GM08714 (cell line): ENCODE results near the gene CRMP1.

Experiments
- H3K4me3 ChIP-seq: fragments of 200-500 bp; sonication (Bioruptor generic); 2 replicates; pipeline ENCODE4 v1.5.1; 2014; ENCODE audit warnings: mild to moderate bottlenecking, low read length, inconsistent platforms
- ZNF274 ChIP-seq: IDR thresholded peaks from 2 replicates; pipeline ENCODE4 v1.6.1; 2012; ENCODE audit warnings: mild to moderate bottlenecking, low read depth, low read length

CRMP1 gene

GRCh38 chr4:5784021-5784420 lies 108.9 kb downstream of the CRMP1 start:
- no peak for TF ChIP-seq ZNF274

DNA sequence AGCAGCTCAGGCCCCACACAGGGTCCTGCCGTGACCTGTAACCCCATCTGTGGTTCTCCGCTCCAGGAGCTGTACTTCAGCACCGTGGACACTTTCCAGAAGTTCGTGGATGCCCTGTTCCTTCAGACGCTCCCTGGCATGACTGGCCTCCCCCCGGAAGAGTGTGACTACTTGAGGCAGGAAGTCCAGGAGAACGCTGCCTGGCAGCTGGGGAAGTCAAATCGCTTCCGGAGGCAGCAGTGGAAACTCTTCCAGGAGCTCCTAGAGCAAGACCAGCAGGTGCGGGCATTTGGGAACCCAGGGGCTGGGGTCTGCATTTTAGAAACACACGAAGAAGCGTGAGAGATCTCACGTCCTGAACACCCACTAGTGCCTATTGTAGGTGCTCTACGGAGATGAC lies 109.4 kb downstream of the CRMP1 start:
- TF ChIP-seq ZNF274: no peak
- H3K4me3 ChIP-seq: no peak overlapping the region

More at GRCh38 chr4:5784021-5784420, 108.9 kb downstream of the CRMP1 start:
- H3K4me3 ChIP-seq: no peak overlapping the region

DNA sequence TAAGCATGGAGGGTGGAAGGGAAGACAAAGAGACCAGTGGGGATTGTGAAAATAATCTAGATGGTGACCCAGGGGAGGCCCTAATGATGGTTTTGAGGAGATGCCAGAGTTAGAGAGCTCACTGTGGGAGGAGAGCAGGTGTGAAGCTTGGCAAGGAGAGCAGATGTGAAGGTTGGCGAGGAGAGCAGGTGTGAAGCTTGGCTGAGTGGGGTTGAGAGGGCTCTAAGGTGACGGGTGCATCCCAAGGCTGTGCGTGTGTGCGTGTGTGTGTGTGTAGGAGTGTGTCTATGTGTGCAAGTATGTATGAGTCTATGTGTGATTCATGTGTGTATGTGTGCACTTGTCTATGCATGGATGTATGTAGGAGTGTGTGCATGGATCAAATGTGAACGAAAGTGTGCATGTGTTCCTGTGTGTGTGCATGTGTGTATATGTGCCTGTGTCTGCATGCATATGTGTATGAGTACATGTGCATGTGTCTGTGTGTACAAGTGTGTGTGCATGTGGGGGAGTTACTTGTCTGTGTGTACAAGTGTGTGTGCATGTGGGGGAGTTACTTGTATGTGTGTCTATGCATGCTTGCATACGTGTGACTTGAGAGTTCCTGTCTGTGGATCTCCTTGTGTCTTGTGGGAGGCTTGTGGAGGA lies 109.9 kb downstream of the CRMP1 start:
- no peak for TF ChIP-seq ZNF274

GRCh38 chr4:5781691-5782090 lies 111.2 kb downstream of the CRMP1 start:
- no peak for TF ChIP-seq ZNF274
- H3K4me3 ChIP-seq: no peak overlapping the region

More for the DNA sequence above, 109.9 kb downstream of the CRMP1 start:
- H3K4me3 ChIP-seq: no peak overlapping the region

DNA sequence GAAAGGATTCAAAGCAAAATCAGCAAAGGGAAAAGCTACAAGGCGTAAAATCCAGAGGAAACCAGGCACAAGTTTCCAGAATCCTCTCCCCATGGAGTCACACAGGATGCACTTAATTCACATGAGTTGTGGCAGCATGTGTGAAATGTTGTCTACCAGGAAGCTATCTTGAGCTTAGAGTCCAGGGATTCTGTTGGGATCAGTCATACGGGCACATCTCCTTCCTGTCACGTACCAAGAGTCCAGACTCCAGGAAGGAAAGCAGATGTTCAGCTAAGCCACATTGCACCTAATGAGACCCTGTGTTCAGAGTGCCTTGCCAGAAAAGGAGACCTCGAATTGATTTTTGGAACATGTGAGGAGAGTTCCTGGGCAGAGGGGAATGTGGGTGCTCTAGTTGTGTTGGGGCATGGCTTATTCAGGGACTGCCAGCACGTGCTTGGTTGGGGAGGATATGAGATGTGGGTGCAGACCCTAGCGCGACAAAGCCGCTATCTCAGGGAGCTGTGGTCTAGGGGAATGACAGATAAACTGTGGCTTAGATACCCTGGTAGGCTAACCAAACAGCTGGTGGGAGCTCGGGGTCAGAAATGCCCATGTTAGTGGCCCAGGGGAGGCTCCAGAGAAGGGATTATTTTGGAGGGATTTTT lies 111.9 kb downstream of the CRMP1 start:
- H3K4me3 ChIP-seq: no peak overlapping the region
- TF ChIP-seq ZNF274: no peak

DNA sequence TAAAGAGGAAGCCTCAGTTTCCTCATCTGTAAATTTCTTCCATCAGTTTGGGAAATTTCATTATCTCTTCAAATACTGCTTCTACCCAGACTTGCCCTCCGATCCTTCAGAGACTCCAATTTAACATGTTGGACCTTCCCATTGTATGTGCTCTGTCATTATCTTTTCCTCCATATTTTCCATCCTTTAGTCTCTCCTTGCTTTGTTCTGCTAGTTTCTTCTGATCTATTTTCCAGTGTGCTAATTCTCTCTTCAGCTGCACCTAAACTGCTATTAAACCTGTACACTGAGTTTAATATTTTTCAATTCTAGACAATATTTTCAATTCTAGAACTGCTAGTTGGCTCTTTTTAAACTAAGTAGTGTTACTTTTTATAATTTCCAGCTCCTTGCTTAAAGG lies 116.4 kb downstream of the CRMP1 start:
- H3K4me3 ChIP-seq: no peak overlapping the region
- no peak for TF ChIP-seq ZNF274

GRCh38 chr4:5774416-5775036 lies 118.4 kb downstream of the CRMP1 start:
- no peak for TF ChIP-seq ZNF274
- H3K4me3 ChIP-seq: no peak overlapping the region

- TF ChIP-seq ZNF274: no peak
- H3K4me3 ChIP-seq: no peak overlapping the region
Observed at GRCh38 chr4:5773271-5773555, 119.7 kb downstream of the CRMP1 start.

DNA sequence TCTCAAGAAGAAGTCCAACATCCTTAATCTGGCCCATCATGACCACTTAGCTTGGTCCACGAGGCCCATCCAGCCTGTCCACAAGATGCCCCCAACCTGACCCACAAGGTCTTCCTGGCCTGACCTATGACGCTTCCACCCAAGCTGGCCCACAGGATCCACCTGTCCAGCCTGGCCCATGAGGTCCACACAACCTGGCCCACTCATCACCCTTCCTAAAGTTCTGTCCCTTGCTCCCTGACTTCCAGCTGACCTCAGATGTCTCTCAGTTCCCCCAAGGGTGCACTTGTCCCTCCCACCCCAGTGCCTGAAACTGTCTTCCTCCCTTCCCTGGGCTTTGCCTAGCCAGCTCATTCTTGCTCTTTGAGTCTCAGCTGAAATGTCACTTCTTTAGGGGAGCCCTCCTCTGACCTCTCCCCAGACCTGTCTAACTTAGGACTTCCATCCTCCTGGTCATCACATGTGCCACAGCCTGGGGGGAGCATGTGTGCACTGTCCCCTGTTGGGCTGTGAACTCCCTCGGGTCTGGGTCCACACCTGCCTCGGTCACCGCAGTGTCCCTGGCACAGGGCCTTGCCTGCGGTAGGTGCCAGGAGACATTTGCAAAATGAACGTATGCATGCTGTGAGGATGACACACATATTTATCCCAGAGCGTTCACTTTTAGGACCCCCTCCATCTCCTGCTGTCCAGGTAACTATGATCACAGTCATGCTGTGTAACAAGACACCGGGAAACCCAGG lies 120.2 kb downstream of the CRMP1 start:
- TF ChIP-seq ZNF274: no peak
- no peak overlapping the region for H3K4me3 ChIP-seq
